NCI-H526 (cell line): ENCODE results near the gene ARG2.
"Not testable (repeated sequence)": the region's sequence is repeated elsewhere in the genome, so short reads cannot be mapped to it uniquely, and the experiment has no call there.

Source experiments
- DNase-seq, 2 experiments: peaks; one replicate each; lab custom pipeline; 2025; lab: John Stamatoyannopoulos, UW

Gene ARG2

DNA sequence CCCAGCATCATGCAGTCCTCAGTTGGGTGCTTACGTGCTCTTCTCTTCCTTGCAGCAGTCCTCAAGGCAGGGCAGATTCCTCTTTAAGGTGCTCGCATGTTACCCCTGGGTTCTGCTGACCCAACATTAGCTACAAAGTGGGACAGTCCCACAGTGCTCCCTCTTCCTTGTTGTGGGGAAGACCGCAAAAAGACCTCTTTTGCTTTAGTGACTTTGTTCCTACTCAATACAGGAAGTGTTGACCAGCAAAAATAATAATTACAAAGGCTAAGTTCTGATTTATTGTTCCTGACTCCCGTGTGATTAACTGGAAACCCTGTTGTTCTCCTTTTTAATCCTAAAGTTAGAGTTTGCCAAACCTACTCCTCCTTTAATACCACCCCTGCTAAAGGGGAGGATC lies 33.4 kb upstream of the ARG2 start:
- DNase-seq = no peak

GRCh38 chr14:67589204-67589770 lies 30.4 kb upstream of the ARG2 start:
- DNase-seq = no peak

GRCh38 chr14:67593650-67594049 lies 26.1 kb upstream of the ARG2 start:
- not testable (repeated sequence) for DNase-seq

- no peak for DNase-seq
Observed at GRCh38 chr14:67595392-67595791, 24.3 kb upstream of the ARG2 start.

GRCh38 chr14:67599698-67600561 lies 19.8 kb upstream of the ARG2 start, which contains the start of gene PIGH:
Gene PIGH (minus strand): TSS chr14:67600268. CDS start chr14:67600203, 65 bp downstream.
- peak; percentile 55 to 89 for DNase-seq

DNA sequence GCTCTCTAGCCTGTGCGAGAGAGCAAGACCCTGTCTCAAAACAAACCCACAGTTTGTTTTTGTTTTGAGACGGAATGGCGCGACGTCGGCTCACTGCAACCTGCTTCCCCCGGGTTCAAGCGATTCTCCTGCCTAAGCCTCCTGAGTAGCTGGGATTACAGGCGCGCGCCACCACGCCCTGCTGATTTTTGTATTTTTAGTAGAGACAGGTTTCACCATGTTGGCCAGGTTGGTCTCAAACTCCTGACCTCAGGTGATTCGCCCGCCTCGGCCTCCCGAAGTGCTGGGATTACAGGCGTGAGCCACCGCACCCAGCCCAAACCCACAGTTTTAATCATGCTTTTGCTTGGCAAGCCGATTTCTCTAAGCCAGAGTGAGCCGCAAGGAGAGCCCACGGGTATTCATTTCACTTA lies 19.2 kb upstream of the ARG2 start:
- DNase-seq = not testable (repeated sequence)

- no peak for DNase-seq
Observed at GRCh38 chr14:67602076-67602475, 17.6 kb upstream of the ARG2 start.

DNA sequence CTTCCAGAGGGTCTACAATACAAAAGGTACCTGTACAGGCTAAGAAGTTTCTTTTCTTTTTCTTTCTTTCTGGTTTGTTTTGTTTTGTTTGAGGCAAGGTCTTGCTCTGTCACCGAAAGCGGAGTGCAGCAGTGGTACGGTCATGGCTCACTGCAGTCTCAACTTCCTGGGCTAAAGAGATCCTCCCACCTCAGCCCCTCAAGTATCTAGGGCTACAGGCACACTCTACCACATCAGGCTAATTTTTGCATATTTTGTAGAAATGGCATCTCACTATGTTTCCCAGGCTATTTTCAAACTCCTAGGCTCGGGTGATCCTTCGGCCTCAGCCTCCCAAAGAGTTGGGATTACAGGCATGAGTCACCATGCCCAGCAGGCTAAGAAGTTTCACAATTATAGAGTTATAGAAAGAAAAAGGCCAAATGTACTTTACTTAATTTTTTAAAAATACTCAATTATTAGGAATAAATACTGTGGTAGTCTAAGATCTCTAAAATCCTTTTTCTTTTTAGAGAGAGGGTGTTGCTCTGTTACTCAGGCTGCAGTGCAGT lies 16.6 kb upstream of the ARG2 start:
- DNase-seq = no peak

DNA sequence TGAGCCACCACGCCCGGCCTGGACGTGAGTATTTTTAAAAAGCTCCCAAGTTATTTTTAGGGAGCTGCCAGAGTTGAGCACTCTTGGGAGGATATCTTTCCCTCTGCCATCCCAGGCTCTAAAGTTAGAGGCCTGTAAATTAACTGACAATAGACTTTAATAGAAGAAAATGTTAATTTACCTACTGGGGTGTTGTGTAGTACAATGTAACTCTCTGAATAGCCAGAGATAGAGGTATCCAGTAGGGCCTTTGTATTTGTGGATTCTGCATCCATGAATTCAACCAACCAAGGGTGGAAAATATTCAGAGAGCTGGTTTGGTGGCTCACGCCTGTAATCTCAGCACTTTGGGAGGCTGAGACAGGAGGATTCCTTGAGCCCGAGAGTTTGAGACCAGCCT lies 12.1 kb upstream of the ARG2 start:
- no peak for DNase-seq

- no peak for DNase-seq
Observed at GRCh38 chr14:67609642-67610310, 9.9 kb upstream of the ARG2 start.

DNA sequence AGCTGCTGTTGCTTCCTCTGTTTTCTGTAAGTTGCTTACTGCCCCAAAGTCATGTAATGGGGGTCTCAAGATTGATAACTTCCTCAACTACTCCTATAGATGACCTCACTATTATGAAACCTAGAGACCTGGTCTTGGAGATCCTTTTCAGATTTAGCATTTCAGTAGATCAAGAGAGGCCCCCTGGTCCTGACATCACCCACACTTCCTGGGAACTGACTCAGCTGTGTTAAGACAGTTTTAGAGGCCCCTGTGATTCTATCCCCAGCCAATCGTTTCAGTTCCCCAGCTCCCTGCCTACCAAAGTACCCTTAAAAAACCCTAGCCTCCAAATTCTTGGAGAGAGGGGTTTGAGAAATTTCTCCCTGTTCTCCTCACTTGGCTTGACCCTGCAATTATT lies 9.2 kb upstream of the ARG2 start:
- no peak for DNase-seq

DNA sequence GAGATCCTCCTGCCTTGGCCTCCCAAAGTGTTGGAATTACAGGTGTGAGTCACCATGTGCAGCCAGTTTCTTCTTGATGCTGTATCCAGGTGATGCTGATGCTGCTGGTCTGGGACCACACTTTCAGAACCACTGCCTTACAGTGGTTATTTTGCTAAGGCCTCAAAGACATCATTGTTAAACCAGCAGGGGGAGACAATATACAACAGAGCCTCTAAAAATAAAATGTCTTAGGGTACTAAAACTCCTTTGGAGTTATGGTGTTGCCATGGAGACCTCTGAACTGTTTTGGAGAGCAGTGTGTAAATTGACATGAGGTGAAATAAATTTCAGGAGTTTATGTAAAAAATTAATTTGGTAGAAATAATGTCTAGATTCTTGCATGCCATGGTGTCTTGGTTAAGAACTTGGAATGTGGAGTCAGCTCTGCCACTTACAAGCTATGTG lies 1.1 kb upstream of the ARG2 start:
- DNase-seq = peak; percentile 24 to 74

GRCh38 chr14:67620217-67620785 lies 581 bp downstream of the ARG2 start:
- DNase-seq = peak; percentile 20 to 59

DNA sequence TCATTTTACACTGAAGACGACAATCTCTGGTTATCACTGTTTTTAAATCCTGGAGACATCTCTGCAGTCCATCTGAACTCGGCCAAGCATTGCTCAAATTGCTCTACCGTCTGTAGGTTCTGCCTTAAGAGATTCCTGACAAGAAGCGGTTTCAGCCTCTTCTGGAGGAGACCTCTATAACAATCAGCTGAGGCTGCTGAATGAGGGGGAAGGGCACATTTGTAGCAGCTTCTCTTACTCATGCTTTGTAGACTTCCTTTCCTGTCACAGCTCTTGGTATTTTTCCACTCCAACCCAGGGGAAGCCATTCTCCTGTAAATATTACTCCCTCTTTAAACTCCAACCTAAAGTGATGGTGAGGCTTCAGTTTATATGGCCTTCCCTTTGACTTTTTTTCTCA lies 3.0 kb downstream of the ARG2 start:
- no peak for DNase-seq

DNA sequence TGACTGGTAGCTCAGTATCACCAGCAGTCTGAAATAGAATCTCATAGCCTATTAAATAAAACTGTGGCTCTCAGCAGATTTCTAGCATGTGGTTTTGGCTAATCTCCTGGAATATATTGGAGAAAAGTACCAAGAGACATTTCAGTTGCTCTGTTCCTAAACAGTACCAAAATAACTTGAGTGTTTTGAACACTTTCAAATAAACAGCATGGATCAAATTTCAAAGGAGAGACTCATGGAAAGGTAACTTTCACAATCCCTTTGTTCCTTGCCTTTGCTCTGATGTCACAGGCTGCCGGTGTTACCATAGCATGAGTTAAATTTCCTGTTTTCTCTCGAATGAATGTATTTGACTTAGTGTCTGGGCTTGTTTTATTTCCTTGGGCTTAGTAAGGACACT lies 3.4 kb downstream of the ARG2 start:
- DNase-seq = no peak

DNA sequence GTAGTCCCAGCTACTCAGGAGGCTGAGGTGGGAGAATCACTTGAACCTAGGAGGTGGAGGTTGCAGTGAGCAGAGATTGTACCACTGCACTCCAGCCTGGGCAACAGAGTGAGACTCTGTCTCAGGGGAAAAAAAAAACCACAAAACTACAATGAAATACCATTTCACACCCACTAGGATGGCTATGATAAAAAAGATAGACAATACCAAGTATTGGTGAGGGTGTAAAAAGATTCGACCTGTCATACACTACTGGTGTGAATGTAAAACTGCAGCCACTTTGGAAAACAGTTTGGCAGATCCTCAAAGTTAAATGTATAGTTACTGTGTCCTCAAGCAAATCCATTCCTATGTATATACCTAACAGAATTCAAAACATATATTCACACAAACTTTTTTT lies 6.4 kb downstream of the ARG2 start:
- not testable (repeated sequence) for DNase-seq

GRCh38 chr14:67627519-67627918 lies 7.8 kb downstream of the ARG2 start:
- DNase-seq = no peak

- no peak for DNase-seq
Observed at GRCh38 chr14:67630186-67630585, 10.5 kb downstream of the ARG2 start.

GRCh38 chr14:67630938-67631337 lies 11.2 kb downstream of the ARG2 start:
- no peak for DNase-seq

DNA sequence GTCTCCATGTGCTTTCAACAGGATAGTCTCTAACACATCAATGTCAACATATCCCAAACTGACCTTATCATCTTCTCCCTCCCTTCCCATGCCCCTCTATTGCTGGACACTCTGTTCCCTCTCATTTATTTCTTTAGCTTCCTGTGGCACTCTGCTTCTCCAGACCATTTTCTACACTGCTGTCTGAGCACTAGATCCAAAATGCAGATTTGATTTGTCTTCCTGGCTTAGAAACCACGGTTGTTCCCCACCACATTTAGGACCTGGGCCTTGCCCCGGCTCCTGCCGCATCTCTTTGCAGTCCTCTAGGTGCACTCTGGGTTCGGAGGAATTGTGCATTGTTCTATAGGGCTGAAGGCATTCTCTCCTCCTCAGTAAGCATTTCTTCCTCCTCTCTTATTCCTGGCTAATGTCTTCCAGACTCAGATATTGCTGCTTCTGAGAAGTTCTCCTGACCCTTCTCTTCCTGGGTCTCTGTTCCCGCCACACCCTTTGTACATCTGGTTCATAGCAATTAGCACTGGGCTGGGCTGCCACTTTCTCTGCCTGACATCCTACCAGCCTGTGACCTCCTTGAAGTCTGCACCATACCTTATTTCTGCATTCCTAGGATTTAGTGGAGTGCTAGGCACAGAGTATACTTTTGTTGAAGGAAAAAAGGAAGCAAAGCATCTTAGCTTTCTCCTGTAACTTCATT lies 13.9 kb downstream of the ARG2 start:
- no peak for DNase-seq

DNA sequence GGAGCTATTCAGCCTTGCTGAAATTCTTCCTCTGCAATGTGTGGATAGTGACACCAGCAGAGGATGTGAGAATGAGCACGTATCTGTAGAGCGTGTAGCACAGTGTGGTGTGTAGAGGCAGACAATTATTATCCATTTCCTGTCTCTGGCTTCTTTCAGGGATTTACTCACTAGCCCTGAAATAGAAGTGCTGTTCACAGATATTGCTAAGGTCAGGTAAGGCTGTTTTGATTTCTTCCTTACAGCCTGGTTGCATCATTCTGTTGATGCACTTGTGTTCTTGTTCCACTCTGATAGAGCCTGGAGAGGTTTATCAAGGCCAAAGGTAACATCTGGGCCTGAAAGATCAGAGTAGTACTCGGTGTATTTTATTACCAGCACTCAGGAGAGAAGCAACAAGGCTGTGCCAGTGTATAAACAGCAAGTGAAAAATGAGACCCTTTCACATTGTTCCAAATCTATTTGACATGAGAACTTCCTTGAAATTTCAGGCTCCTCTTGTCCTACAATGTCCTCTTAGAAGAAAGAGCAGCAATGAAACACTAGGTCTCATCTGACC lies 16.7 kb downstream of the ARG2 start:
- DNase-seq = no peak
